Left ventricle myocardium inferior (tissue), 1 donor: ENCODE measurements around the gene ANGPTL2. TPM values are rescaled to one million over a fixed set of nuclear protein-coding genes. Genes with fewer than 3 reads are reported as not detected.

ENCODE experiments used
- DNase-seq: peaks from one replicate; pipeline ENCODE4 v3.0.0-alpha.2; 2020
- H3K27ac ChIP-seq: fragments of 200-600 bp; replicated peaks from 2 replicates; pipeline ENCODE4 v1.8.0; 2021
- H3K27me3 ChIP-seq: fragments of 200-600 bp; 2 replicates; pipeline ENCODE4 v1.8.0; 2021; ENCODE audit warnings: low read depth
- H3K36me3 ChIP-seq: fragments of 200-600 bp; 2 replicates; pipeline ENCODE4 v1.8.0; 2021
- H3K4me1 ChIP-seq: fragments of 200-600 bp; 2 replicates; pipeline ENCODE4 v1.8.0; 2021
- H3K4me3 ChIP-seq: fragments of 200-600 bp; 2 replicates; pipeline ENCODE4 v1.8.0; 2021; ENCODE audit warnings: mild to moderate bottlenecking, moderate library complexity
- H3K9me3 ChIP-seq: fragments of 200-600 bp; replicated peaks from 2 replicates; pipeline ENCODE4 v1.8.0; 2021
- CTCF ChIP-seq: fragments of 200-600 bp; IDR thresholded peaks from 2 replicates; pipeline ENCODE4 v1.8.0; 2021; ENCODE audit warnings: antibody characterized with exemption, mild to moderate bottlenecking, borderline replicate concordance
- intact Hi-C: fragments of 100-400 bp; cut with micrococcal nuclease; formaldehyde crosslinking; loops from one replicate; pipeline ENCODE4 v1.11.0; 2022
- total RNA-seq: library from RNA; stranded (reverse); fragmentation: NEBNext Ultra II Directional; extraction: Animal tissue kit (Norgen Biotek cat#: 25700); gene quantifications from one replicate; pipeline ENCODE4 v1.2.1, GENCODE V29; 2021
- donor health status: DM: no; HTN: yes; CAD: no; lungs with severe emphysema.

ANGPTL2 gene
- total RNA-seq, 1 donor from 2014 or later, result 35.7 TPM

- Histone ChIP-seq H3K4me3 (no peak overlapping the region), H3K9me3 (no peaks in the 10 kb centered on the region), H3K36me3 (no peaks in the 10 kb centered on the region), H3K27me3 (no peaks in the 10 kb centered on the region), H3K27ac (no peak overlapping the region), H3K4me1 (peaks cover 30% of the 10 kb centered on the region)
- DNase-seq, result no peak
- TF ChIP-seq CTCF, result no peak
- intact Hi-C loops, result no loop called here
Measured at GRCh38 chr9:127140842-127141675, 18.6 kb upstream of the ANGPTL2 start.

GRCh38 chr9:127140181-127140580 is 17.7 kb upstream of the ANGPTL2 start:
- Histone ChIP-seq H3K27ac (no peak overlapping the region), H3K9me3 (no peaks in the 10 kb centered on the region), H3K27me3 (no peaks in the 10 kb centered on the region), H3K4me3 (no peak overlapping the region), H3K4me1 (peaks cover 34% of the 10 kb centered on the region), H3K36me3 (no peaks in the 10 kb centered on the region)
- DNase-seq, result no peak
- intact Hi-C loops, result no loop called here
- no peak for TF ChIP-seq CTCF

GRCh38 chr9:127139775-127140174 is 17.3 kb upstream of the ANGPTL2 start:
- H3K4me3 ChIP-seq, result no peak overlapping the region
- H3K36me3 ChIP-seq, result no peaks in the 10 kb centered on the region
- no peak for TF ChIP-seq CTCF
- intact Hi-C loops, result no loop called here
- no peaks in the 10 kb centered on the region for H3K9me3 ChIP-seq
- DNase-seq, result no peak
- no peak overlapping the region for H3K27ac ChIP-seq
- peaks cover 34% of the 10 kb centered on the region for H3K4me1 ChIP-seq
- H3K27me3 ChIP-seq, result no peaks in the 10 kb centered on the region

- H3K27ac ChIP-seq, result no peak overlapping the region
- no peaks in the 10 kb centered on the region for H3K36me3 ChIP-seq
- peaks cover 39% of the 10 kb centered on the region for H3K4me1 ChIP-seq
- intact Hi-C loops, result no loop called here
- no peaks in the 10 kb centered on the region for H3K9me3 ChIP-seq
- TF ChIP-seq CTCF, result no peak
- H3K27me3 ChIP-seq, result no peaks in the 10 kb centered on the region
- H3K4me3 ChIP-seq, result no peak overlapping the region
- no peak for DNase-seq
Measured at GRCh38 chr9:127139071-127139731, 16.8 kb upstream of the ANGPTL2 start.

GRCh38 chr9:127138444-127138843 is 16.0 kb upstream of the ANGPTL2 start:
- Histone ChIP-seq H3K36me3 (no peaks in the 10 kb centered on the region), H3K27ac (no peak overlapping the region), H3K4me3 (no peak overlapping the region), H3K27me3 (no peaks in the 10 kb centered on the region), H3K9me3 (no peaks in the 10 kb centered on the region), H3K4me1 (peaks cover 44% of the 10 kb centered on the region)
- no peak for TF ChIP-seq CTCF
- DNase-seq, result no peak
- intact Hi-C loops, result no loop called here
